GM12872 (cell line): ENCODE data around the gene FGFR3.

ENCODE experiments used
- CTCF ChIP-seq: IDR thresholded peaks from 3 replicates; pipeline ENCODE4 v1.5.1; 2011; ENCODE audit warnings: low read depth, mild to moderate bottlenecking, low read length, moderate library complexity; ENCODE audit not compliant: insufficient read depth

Gene FGFR3

GRCh38 chr4:1831331-1831730, 38.2 kb downstream of the FGFR3 start:
- TF ChIP-seq CTCF, result no peak

GRCh38 chr4:1832690-1833089, 39.6 kb downstream of the FGFR3 start:
- no peak for TF ChIP-seq CTCF

- no peak for TF ChIP-seq CTCF
Observed at GRCh38 chr4:1833307-1834046, 40.4 kb downstream of the FGFR3 start.

GRCh38 chr4:1834047-1834775, 41.1 kb downstream of the FGFR3 start:
- TF ChIP-seq CTCF, result no peak

GRCh38 chr4:1836650-1837049, 43.6 kb downstream of the FGFR3 start:
- TF ChIP-seq CTCF, result no peak

- TF ChIP-seq CTCF, result no peak
Observed at GRCh38 chr4:1837069-1837468, 44.0 kb downstream of the FGFR3 start.

- TF ChIP-seq CTCF, result no peak
Observed at GRCh38 chr4:1839282-1839681, 46.2 kb downstream of the FGFR3 start.
